SU-DHL-6 (cell line): ENCODE measurements around the gene KIRREL1.

Experiments used
- H2AFZ ChIP-seq: fragments of 200-600 bp; sonication (generic); 2 replicates; pipeline ENCODE4 v1.6.1; 2014; ENCODE audit warnings: low read depth, mild to moderate bottlenecking, moderate library complexity, mixed read lengths, antibody characterized with exemption, low read length; ENCODE audit not compliant: severe bottlenecking
- H3F3A ChIP-seq: fragments of 200-600 bp; shearing (Covaris generic); 2 replicates; pipeline ENCODE4 v1.6.0; 2016; ENCODE audit warnings: antibody characterized with exemption, mild to moderate bottlenecking; ENCODE audit not compliant: insufficient read depth
- H3K27ac ChIP-seq: fragments of 200-600 bp; sonication (generic); 2 replicates; pipeline ENCODE4 v1.5.1; 2016; ENCODE audit warnings: low read depth, mild to moderate bottlenecking, low read length, moderate library complexity, mixed read lengths
- H3K27me3 ChIP-seq: fragments of 200-600 bp; sonication (generic), shearing (Covaris generic); 2 replicates; pipeline ENCODE4 v1.6.0; 2014; ENCODE audit warnings: mild to moderate bottlenecking, low read length
- H3K36me3 ChIP-seq: fragments of 200-600 bp; sonication (generic); 2 replicates; pipeline ENCODE4 v1.6.1; 2014; ENCODE audit warnings: mild to moderate bottlenecking, low read length, mixed read lengths
- H3K4me2 ChIP-seq: fragments of 300-600, 200-600 bp; shearing (Covaris generic), sonication (generic); 2 replicates; pipeline ENCODE4 v1.6.0; 2014; ENCODE audit warnings: low read length, low read depth, mild to moderate bottlenecking; ENCODE audit not compliant: poor library complexity, severe bottlenecking
- H3K4me3 ChIP-seq: fragments of 200-600 bp; sonication (generic); 2 replicates; pipeline ENCODE4 v1.5.1; 2014; ENCODE audit warnings: antibody characterized with exemption, low read length, mild to moderate bottlenecking, mixed read lengths; ENCODE audit not compliant: insufficient read depth, poor library complexity, severe bottlenecking
- H3K79me2 ChIP-seq: fragments of 200-600 bp; sonication (generic); 2 replicates; pipeline ENCODE4 v1.6.1; 2014; ENCODE audit warnings: mild to moderate bottlenecking, low read length, moderate library complexity; ENCODE audit not compliant: insufficient read depth
- H3K9ac ChIP-seq: fragments of 200-600 bp; sonication (generic); 2 replicates; pipeline ENCODE4 v1.7.0; 2014; ENCODE audit warnings: mild to moderate bottlenecking, low read length
- H3K9me2 ChIP-seq: fragments of 200-600 bp; sonication (generic); replicated peaks from 2 replicates; pipeline ENCODE4 v1.6.1; 2014; ENCODE audit warnings: low read length; ENCODE audit not compliant: insufficient read depth
- H3K9me3 ChIP-seq: fragments of 200-600 bp; sonication (generic); 2 replicates; pipeline ENCODE4 v1.6.1; 2014; ENCODE audit warnings: low read length, mixed read lengths; ENCODE audit not compliant: insufficient read depth
- H4K20me1 ChIP-seq: fragments of 200-600 bp; sonication (generic); 2 replicates; pipeline ENCODE4 v1.6.1; 2014; ENCODE audit warnings: low read depth, mild to moderate bottlenecking, antibody characterized with exemption, low read length, moderate library complexity, mixed read lengths
- EZH2phosphoT487 ChIP-seq: fragments of 200-600 bp; sonication (generic), shearing (Covaris generic); conservative IDR thresholded peaks from 2 replicates; pipeline ENCODE4 v1.6.1; 2018; ENCODE audit warnings: mild to moderate bottlenecking, antibody characterized with exemption, low read length, moderate library complexity, mixed read lengths
- TF ChIP-seq, protein P1 (sequence below): fragments of 200-600 bp; sonication (generic); IDR thresholded peaks from one replicate; pipeline ENCODE4 v1.5.1; 2017; ENCODE audit warnings: antibody characterized with exemption, mild to moderate bottlenecking, low read length, moderate library complexity; ENCODE audit not compliant: insufficient read depth, poor library complexity, severe bottlenecking

The KIRREL1 gene

DNA sequence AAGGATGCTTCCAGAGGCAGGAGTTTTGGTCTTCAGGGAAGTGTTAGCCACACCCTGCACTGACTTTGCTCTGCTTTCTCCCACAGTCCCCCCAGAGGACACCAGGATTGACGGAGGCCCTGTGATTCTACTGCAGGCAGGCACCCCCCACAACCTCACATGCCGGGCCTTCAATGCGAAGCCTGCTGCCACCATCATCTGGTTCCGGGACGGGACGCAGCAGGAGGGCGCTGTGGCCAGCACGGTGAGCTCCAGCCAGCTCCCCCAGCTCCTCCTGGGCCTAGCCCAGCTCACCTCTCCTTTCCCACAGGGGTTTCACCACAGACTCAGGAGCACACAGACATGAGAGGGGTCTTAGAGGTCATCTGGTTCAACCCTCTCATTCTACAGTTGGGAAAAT lies 90.9 kb downstream of the KIRREL1 start:
- no peak for TF ChIP-seq EZH2phosphoT487
- TF ChIP-seq, protein P1, sequence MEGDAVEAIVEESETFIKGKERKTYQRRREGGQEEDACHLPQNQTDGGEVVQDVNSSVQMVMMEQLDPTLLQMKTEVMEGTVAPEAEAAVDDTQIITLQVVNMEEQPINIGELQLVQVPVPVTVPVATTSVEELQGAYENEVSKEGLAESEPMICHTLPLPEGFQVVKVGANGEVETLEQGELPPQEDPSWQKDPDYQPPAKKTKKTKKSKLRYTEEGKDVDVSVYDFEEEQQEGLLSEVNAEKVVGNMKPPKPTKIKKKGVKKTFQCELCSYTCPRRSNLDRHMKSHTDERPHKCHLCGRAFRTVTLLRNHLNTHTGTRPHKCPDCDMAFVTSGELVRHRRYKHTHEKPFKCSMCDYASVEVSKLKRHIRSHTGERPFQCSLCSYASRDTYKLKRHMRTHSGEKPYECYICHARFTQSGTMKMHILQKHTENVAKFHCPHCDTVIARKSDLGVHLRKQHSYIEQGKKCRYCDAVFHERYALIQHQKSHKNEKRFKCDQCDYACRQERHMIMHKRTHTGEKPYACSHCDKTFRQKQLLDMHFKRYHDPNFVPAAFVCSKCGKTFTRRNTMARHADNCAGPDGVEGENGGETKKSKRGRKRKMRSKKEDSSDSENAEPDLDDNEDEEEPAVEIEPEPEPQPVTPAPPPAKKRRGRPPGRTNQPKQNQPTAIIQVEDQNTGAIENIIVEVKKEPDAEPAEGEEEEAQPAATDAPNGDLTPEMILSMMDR = no peak

DNA sequence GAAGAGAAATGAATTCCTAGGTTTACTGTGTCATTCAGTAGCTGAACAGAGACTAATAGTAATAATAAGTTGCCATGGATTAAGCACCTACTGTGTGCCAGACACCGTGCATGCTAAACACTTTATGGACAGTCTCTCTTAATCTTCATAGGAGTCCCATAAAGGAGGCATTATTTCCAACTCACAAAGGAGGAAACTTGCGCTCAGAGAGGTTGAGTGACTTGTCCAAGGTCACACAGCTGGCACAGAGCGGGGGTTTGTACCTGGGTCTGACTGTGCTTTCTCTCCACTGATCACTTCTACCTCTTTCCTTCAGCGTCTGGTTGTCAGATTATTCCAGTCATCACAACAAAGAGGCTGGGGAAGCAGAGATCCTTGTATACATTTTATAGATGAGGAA lies 91.3 kb downstream of the KIRREL1 start:
- H3F3A ChIP-seq = no peaks in the 10 kb centered on the region
- no peaks in the 10 kb centered on the region for H3K9me2 ChIP-seq
- no peak overlapping the region for H3K4me3 ChIP-seq
- no peaks in the 10 kb centered on the region for H4K20me1 ChIP-seq
- TF ChIP-seq, protein P1 = no peak
- no peak for TF ChIP-seq EZH2phosphoT487
- no peak overlapping the region for H2AFZ ChIP-seq
- no peaks in the 10 kb centered on the region for H3K27me3 ChIP-seq
- H3K4me2 ChIP-seq = no peak overlapping the region
- no peak overlapping the region for H3K27ac ChIP-seq
- no peaks in the 10 kb centered on the region for H3K79me2 ChIP-seq
- no peak overlapping the region for H3K9ac ChIP-seq
- no peaks in the 10 kb centered on the region for H3K36me3 ChIP-seq
- no peaks in the 10 kb centered on the region for H3K9me3 ChIP-seq

More for the DNA sequence above, 90.9 kb downstream of the KIRREL1 start:
- Histone ChIP-seq H3K4me3 (no peak overlapping the region), H3K27me3 (no peaks in the 10 kb centered on the region), H3K9ac (no peak overlapping the region), H3K9me3 (no peaks in the 10 kb centered on the region), H3K9me2 (no peaks in the 10 kb centered on the region), H3K36me3 (no peaks in the 10 kb centered on the region), H3F3A (no peaks in the 10 kb centered on the region), H3K27ac (no peak overlapping the region), H3K79me2 (no peaks in the 10 kb centered on the region), H4K20me1 (no peaks in the 10 kb centered on the region), H2AFZ (no peak overlapping the region), H3K4me2 (no peak overlapping the region)

DNA sequence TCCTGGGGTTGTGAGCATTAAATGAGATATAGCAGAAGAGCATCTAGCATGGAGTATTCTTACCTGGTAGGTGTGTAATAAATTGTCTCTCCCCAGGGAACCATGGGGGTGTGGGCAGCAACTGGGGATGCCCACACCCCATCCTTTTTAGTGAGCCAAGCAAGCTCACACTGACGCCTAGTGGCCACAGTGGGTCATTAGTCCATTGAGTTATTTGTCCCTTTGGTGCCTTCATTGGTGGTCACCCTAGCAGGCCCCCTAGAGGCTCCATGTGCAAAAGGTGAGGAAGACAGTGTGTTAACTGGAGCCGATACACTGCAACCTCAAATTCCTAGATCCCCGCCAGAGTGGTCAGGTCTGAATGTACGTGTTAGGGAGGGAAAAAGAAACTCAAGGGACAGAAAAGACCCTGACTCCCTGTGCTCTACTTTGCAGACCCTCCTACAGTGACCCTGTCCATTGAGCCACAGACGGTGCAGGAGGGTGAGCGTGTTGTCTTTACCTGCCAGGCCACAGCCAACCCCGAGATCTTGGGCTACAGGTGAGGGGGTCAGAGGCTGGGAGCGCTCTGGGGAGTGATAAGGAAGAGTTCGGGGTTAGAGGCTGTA lies 94.0 kb downstream of the KIRREL1 start:
- no peak overlapping the region for H3K27ac ChIP-seq
- no peaks in the 10 kb centered on the region for H3K9me2 ChIP-seq
- no peak overlapping the region for H3K4me2 ChIP-seq
- H3K4me3 ChIP-seq = no peak overlapping the region
- H2AFZ ChIP-seq = no peak overlapping the region
- H3K9me3 ChIP-seq = no peaks in the 10 kb centered on the region
- no peak overlapping the region for H3K9ac ChIP-seq
- TF ChIP-seq EZH2phosphoT487 = no peak
- TF ChIP-seq, protein P1 = peak; percentile 98
- no peaks in the 10 kb centered on the region for H3F3A ChIP-seq
- no peaks in the 10 kb centered on the region for H3K79me2 ChIP-seq
- H3K27me3 ChIP-seq = no peaks in the 10 kb centered on the region
- H3K36me3 ChIP-seq = no peaks in the 10 kb centered on the region
- H4K20me1 ChIP-seq = no peaks in the 10 kb centered on the region
